K562 (cell line): ENCODE results near the gene CFAP58. TPM values are rescaled to one million over a fixed set of nuclear protein-coding genes. Genes with fewer than 3 reads are reported as not detected.
A peak's percentile ranks its signal among the peaks of the same experiment; 100 is the strongest.

ENCODE experiments used
- FOXM1 ChIP-seq, 2 experiments: fragments of 450-650 bp in 1 of 2; sonication (generic) in 1 of 2; formaldehyde crosslinking in 1 of 2; IDR thresholded peaks; 2 replicates each; pipeline versions ENCODE4 v1.6.1 to v1.9.0; 2017 to 2022; ENCODE audit warnings: low read depth in 2 of 2, mild to moderate bottlenecking in 2 of 2, missing genetic modification reagents in 1 of 2, moderate library complexity in 1 of 2
- FOXP4 ChIP-seq: sonication (generic); formaldehyde crosslinking; IDR thresholded peaks from 2 replicates; pipeline ENCODE4 v1.8.0; 2022; ENCODE audit warnings: mild to moderate bottlenecking, missing genetic modification reagents, borderline replicate concordance
- GATA2 ChIP-seq: sonication (generic); formaldehyde crosslinking; IDR thresholded peaks from 2 replicates; pipeline ENCODE4 v1.4.0; 2020; ENCODE audit warnings: mild to moderate bottlenecking, missing genetic modification reagents
- KDM1A ChIP-seq, 2 experiments: fragments of 450-650 bp; IDR thresholded peaks; 2 replicates each; pipeline ENCODE4 v1.6.1; 2016; ENCODE audit warnings: mild to moderate bottlenecking in 2 of 2
- KDM4B ChIP-seq, 2 experiments: fragments of 450-650 bp in 1 of 2; sonication (generic) in 1 of 2; IDR thresholded peaks; 2 replicates each; pipeline ENCODE4 v1.6.1; 2016 to 2017; ENCODE audit warnings: borderline replicate concordance in 2 of 2, antibody characterized with exemption in 1 of 2, low read depth in 1 of 2, mild to moderate bottlenecking in 1 of 2
- PPARD ChIP-seq: fragments of 250-450 bp; sonication (Bioruptor Pico); IDR thresholded peaks from 2 replicates; pipeline ENCODE4 v1.8.0; 2022; ENCODE audit warnings: inconsistent platforms, mild to moderate bottlenecking, moderate library complexity
- PTTG1 ChIP-seq: fragments of 450-650 bp; IDR thresholded peaks from 2 replicates; pipeline ENCODE4 v1.6.1; 2016; ENCODE audit warnings: low read depth, mild to moderate bottlenecking, missing genetic modification characterization, missing compliant biosample characterization
- RNF2 ChIP-seq: sonication (generic); IDR thresholded peaks from 2 replicates; pipeline ENCODE4 v1.6.1; 2016
- SAFB ChIP-seq: fragments of 200-400 bp; formaldehyde crosslinking; IDR thresholded peaks from 2 replicates; pipeline ENCODE4 v1.6.1; 2017; ENCODE audit warnings: low read depth, low read length, borderline replicate concordance
- ZNF217 ChIP-seq: sonication (generic); formaldehyde crosslinking; IDR thresholded peaks from 2 replicates; pipeline ENCODE4 v1.8.0; 2022; ENCODE audit warnings: mild to moderate bottlenecking, missing genetic modification reagents
- ZNF347 ChIP-seq: fragments of 450-650 bp; formaldehyde crosslinking; IDR thresholded peaks from 2 replicates; pipeline ENCODE4 v1.4.0; 2020; ENCODE audit warnings: low read depth, mild to moderate bottlenecking, moderate library complexity
- ZNF407 ChIP-seq: fragments of 450-650 bp; IDR thresholded peaks from 2 replicates; pipeline ENCODE4 v1.6.1; 2016; ENCODE audit warnings: low read depth
- polyA plus RNA-seq, 8 experiments: library from polyadenylated mRNA; depleted of rRNA in 4 of 8; stranded (reverse) in 5 of 8; unstranded in 3 of 8; fragments of >200 nt; fragmentation: Nextera tagmentation in 2 of 8; fragmentation: Illumina TruSeq in 1 of 8; extraction: Ambion mirVana in 2 of 8; extraction: Trizol in 1 of 8; gene quantifications; 2 replicates each; pipeline versions ENCODE4 v1.2.1 to v1.2.3, GENCODE V29; 2011 to 2014; ENCODE audit warnings: inconsistent platforms in 1 of 8, missing spikeins in 1 of 8
- total RNA-seq, 7 experiments: library from RNA; depleted of rRNA in 6 of 7; stranded (reverse); fragments of >200 nt in 6 of 7; fragmentation: Illumina TruSeq in 2 of 7; extraction: Trizol in 2 of 7; gene quantifications; 2 replicates each; pipeline versions ENCODE4 v1.2.1 to v1.2.3, GENCODE V29; 2011 to 2021; ENCODE audit warnings: low replicate concordance in 1 of 7
- TF ChIP-seq, protein P1 (sequence below): fragments of 450-650 bp; formaldehyde crosslinking; IDR thresholded peaks from 2 replicates; pipeline ENCODE4 v1.4.0; 2022; ENCODE audit warnings: mild to moderate bottlenecking, moderate library complexity
- TF ChIP-seq, protein P2 (sequence below), 2 experiments: fragments of 250-450 bp in 1 of 2; fragments of 450-650 bp in 1 of 2; sonication (Bioruptor Pico) in 1 of 2; IDR thresholded peaks; 2 replicates each; pipeline versions ENCODE4 v1.6.1 to v1.8.0; 2016 to 2021; ENCODE audit warnings: mild to moderate bottlenecking in 2 of 2, moderate library complexity in 2 of 2, missing compliant biosample characterization in 1 of 2, missing genetic modification characterization in 1 of 2

The CFAP58 gene
- total and polyA plus RNA-seq, 9 of the 15 experiments (the other 6 are each of a cell fraction or from before 2014, with no cell fraction given) = 0.08 to 2.0 (median 0.71) TPM

DNA sequence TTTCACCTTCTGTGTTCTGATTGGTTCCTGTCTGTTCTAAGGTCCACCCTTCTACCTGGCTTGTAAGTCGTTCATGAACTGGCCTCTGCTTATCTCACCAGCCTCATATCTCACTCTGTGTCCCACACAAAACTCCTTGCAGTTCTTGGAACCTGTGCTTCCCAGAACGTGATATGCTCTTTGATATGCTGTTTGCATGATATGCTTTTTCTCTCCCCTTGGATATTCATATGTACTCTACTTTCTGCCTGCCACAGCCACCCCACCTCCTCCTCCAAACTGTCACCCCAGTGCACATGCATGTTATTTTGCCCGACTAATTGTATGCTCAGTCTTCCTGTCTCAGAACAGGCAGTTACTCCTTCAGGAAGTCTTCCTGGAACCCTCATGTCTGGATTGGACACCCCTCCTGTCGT is 13.5 kb upstream of the CFAP58 start (continued):
- no peak for TF ChIP-seq ZNF407
- no peak for TF ChIP-seq KDM4B (IDR thresholded peaks at IDR 0.05; ENCODE audit: borderline replicate concordance in 2 of 2, low read depth in 1 of 2)
- TF ChIP-seq, protein P1, sequence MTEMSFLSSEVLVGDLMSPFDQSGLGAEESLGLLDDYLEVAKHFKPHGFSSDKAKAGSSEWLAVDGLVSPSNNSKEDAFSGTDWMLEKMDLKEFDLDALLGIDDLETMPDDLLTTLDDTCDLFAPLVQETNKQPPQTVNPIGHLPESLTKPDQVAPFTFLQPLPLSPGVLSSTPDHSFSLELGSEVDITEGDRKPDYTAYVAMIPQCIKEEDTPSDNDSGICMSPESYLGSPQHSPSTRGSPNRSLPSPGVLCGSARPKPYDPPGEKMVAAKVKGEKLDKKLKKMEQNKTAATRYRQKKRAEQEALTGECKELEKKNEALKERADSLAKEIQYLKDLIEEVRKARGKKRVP (CRISPR knock-in tag) = no peak
- TF ChIP-seq KDM1A (IDR thresholded peaks at IDR 0.05) = peak in 1 of 2 experiments; percentile 40; a peak in 1 of 4 replicates
- no peak for TF ChIP-seq SAFB
- TF ChIP-seq ZNF217 (CRISPR knock-in tag) = no peak
- peak; percentile 58; the same call in 1 of the 2 replicates for TF ChIP-seq GATA2 (CRISPR knock-in tag)
- no peak for TF ChIP-seq PPARD (CRISPR knock-in tag)
- TF ChIP-seq ZNF347 = no peak
- TF ChIP-seq, protein P2, sequence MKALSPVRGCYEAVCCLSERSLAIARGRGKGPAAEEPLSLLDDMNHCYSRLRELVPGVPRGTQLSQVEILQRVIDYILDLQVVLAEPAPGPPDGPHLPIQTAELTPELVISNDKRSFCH (CRISPR knock-in tag; IDR thresholded peaks at IDR 0.05) = no peak
- TF ChIP-seq, protein P2 (tag; IDR thresholded peaks at IDR 0.05) = no peak
- TF ChIP-seq PTTG1 (tag) = no peak
- TF ChIP-seq RNF2 = 0 out of 2 replicates have a peak, but pooled peaks have one; percentile 51
- TF ChIP-seq FOXM1 (IDR thresholded peaks at IDR 0.05; ENCODE audit: low read depth) = peak; percentile 16; the same call in 1 of the 2 replicates
- TF ChIP-seq FOXM1 (CRISPR knock-in tag; IDR thresholded peaks at IDR 0.05; ENCODE audit: low read depth) = no peak
- TF ChIP-seq FOXP4 (CRISPR knock-in tag) = no peak
